Epithelial cell of esophagus (primary cell): ENCODE data around the gene ACTL6A.

Source experiments
- DNase-seq: peaks from one replicate; pipeline ENCODE4 v3.0.0; 2010; ENCODE audit warnings: low read depth
- H3K4me3 ChIP-seq: 2 replicates; pipeline ENCODE4 v1.5.1; 2011; ENCODE audit warnings: mild to moderate bottlenecking, low read length, control low read depth
- TF ChIP-seq, protein P1 (sequence below): IDR thresholded peaks from 2 replicates; pipeline ENCODE4 v1.5.1; 2011; ENCODE audit warnings: low read depth, mild to moderate bottlenecking, low read length, control low read depth, inconsistent platforms; ENCODE audit not compliant: insufficient read depth; ENCODE audit errors: missing control alignments

ACTL6A gene

GRCh38 chr3:179606534-179607085 lies 43.9 kb downstream of the ACTL6A start:
- H3K4me3 ChIP-seq: no peak overlapping the region
- DNase-seq: no peak
- TF ChIP-seq, protein P1, sequence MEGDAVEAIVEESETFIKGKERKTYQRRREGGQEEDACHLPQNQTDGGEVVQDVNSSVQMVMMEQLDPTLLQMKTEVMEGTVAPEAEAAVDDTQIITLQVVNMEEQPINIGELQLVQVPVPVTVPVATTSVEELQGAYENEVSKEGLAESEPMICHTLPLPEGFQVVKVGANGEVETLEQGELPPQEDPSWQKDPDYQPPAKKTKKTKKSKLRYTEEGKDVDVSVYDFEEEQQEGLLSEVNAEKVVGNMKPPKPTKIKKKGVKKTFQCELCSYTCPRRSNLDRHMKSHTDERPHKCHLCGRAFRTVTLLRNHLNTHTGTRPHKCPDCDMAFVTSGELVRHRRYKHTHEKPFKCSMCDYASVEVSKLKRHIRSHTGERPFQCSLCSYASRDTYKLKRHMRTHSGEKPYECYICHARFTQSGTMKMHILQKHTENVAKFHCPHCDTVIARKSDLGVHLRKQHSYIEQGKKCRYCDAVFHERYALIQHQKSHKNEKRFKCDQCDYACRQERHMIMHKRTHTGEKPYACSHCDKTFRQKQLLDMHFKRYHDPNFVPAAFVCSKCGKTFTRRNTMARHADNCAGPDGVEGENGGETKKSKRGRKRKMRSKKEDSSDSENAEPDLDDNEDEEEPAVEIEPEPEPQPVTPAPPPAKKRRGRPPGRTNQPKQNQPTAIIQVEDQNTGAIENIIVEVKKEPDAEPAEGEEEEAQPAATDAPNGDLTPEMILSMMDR: no peak

DNA sequence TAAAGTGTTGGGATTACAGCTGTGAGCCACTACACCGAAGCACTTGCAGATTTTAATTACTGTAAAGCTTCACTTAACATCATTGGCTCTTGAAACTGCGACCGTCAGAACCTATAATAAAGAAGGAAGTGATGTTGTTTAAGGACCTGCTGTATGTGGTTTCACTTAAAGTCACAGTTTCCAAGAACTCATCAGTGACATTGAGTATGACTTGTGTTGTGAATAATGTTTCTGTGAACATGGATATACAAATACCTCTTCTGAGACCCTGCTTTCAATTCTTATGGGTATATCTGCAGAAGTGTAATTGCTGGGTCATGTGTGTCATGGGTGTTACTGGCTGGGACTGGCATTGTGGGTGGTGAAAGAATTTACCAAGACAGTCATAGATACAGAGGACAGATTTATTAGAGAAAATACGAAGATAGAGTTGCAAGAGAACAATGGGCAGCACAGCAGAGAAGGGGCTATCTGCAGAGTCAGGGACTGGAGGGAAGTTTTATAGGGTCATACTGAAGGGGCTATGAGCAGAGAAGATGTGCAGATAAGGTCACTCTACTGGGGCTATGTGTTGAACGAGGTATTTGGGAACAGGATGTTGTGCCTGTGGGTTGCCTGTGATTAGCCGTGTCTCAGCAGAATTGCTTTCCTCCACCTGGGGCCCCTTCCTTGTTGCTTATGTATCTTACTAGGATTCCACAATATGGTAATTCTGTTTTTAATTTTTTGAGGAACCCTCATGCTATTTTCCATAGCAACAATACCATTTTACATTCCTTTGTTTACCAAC lies 46.4 kb downstream of the ACTL6A start:
- H3K4me3 ChIP-seq: no peak overlapping the region
- DNase-seq: no peak

GRCh38 chr3:179610066-179610465 lies 47.3 kb downstream of the ACTL6A start:
- DNase-seq: no peak
- TF ChIP-seq, protein P1: no peak
- no peak overlapping the region for H3K4me3 ChIP-seq

More for the DNA sequence above, 46.4 kb downstream of the ACTL6A start:
- TF ChIP-seq, protein P1: no peak

DNA sequence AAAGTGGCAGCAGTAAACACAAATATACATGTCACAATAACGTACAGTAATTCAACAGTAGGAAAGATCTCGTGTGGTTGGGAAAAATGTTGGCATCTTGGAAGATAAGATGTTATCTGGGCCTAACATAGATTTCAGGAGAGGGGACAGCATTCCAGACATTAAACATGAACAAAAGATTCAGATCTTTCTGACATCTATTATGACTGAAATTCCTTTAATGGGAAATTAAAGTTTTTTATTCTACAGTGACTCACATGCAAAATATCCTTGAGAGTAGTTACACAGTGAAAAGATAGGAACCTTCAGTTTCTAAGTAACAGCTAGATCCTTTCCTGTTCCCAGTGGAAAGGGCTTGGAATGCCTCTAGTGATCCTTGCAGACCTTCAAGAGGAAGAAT lies 51.1 kb downstream of the ACTL6A start:
- TF ChIP-seq, protein P1: no peak
- no peak for DNase-seq
- no peak overlapping the region for H3K4me3 ChIP-seq

GRCh38 chr3:179615458-179616173 lies 52.9 kb downstream of the ACTL6A start:
- TF ChIP-seq, protein P1: no peak

GRCh38 chr3:179622023-179622422 lies 59.3 kb downstream of the ACTL6A start:
- TF ChIP-seq, protein P1: no peak
- no peak overlapping the region for H3K4me3 ChIP-seq
- no peak for DNase-seq

More at GRCh38 chr3:179615458-179616173, 52.9 kb downstream of the ACTL6A start:
- DNase-seq: no peak
- no peak overlapping the region for H3K4me3 ChIP-seq
